A673 (cell line): ENCODE data around the gene WDR59.

Source experiments
- CTCF ChIP-seq: fragments of 300-800, 200-600 bp; sonication (generic); conservative IDR thresholded peaks from 2 replicates; pipeline ENCODE4 v1.5.1; 2017; ENCODE audit warnings: low read depth, mild to moderate bottlenecking, antibody characterized with exemption, low read length, moderate library complexity, mixed read lengths
- EZH2 ChIP-seq: fragments of 200-600 bp; sonication (generic); IDR thresholded peaks from 2 replicates; pipeline ENCODE4 v1.6.1; 2017; ENCODE audit warnings: borderline replicate concordance, low read depth, mild to moderate bottlenecking, mixed read lengths, antibody characterized with exemption, low read length; ENCODE audit not compliant: poor library complexity, severe bottlenecking

- TF ChIP-seq CTCF, result no peak
- TF ChIP-seq EZH2, result no peak
Observed at GRCh38 chr16:74898659-74899058, 86.3 kb downstream of the WDR59 start.
